ENCODE measurements around the gene ETFA. TPM values are rescaled to one million over a fixed set of nuclear protein-coding genes. Genes with fewer than 3 reads are reported as not detected.

ETFA gene
- total RNA-seq, 1 experiment from 2014 or later = 72.8 TPM

DNA sequence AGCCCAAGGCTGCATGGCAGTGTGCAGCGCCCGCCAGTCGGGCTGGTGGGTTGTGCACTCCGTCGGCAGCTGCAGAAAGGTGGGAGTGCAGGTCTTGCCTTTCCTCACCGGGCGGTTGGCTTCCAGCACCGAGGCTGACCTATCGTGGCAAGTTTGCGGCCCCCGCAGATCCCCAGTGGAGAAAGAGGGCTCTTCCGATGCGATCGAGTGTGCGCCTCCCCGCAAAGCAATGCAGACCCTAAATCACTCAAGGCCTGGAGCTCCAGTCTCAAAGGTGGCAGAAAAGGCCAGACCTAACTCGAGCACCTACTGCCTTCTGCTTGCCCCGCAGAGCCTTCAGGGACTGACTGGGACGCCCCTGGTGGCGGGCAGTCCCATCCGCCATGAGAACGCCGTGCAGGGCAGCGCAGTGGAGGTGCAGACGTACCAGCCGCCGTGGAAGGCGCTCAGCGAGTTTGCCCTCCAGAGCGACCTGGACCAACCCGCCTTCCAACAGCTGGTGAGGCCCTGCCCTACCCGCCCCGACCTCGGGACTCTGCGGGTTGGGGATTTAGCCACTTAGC, 29.6 kb upstream of the ETFA start:
- no peak for DNase-seq (ENCODE audit: low read depth)

DNA sequence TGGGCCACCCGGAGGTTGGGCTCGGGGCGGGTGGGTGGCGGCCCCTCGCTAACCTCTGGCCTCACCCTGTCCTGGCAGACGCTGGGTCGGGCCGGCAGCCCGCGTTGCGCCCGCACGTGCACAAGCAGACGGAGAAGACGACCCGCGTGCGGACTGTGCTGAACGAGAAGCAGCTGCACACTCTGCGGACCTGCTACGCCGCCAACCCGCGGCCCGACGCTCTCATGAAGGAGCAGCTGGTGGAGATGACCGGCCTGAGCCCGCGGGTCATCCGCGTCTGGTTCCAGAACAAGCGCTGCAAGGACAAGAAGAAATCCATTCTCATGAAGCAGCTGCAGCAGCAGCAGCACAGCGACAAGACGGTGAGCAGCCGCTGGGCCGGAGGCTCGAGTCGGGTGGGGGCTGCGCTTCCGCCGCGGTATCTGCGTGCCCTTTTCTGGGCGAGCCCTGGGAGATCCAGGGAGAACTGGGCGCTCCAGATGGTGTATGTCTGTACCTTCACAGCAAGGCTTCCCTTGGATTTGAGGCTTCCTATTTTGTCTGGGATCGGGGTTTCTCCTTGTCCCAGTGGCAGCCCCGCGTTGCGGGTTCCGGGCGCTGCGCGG, 29.0 kb upstream of the ETFA start:
- no peak for DNase-seq (ENCODE audit: low read depth)

DNA sequence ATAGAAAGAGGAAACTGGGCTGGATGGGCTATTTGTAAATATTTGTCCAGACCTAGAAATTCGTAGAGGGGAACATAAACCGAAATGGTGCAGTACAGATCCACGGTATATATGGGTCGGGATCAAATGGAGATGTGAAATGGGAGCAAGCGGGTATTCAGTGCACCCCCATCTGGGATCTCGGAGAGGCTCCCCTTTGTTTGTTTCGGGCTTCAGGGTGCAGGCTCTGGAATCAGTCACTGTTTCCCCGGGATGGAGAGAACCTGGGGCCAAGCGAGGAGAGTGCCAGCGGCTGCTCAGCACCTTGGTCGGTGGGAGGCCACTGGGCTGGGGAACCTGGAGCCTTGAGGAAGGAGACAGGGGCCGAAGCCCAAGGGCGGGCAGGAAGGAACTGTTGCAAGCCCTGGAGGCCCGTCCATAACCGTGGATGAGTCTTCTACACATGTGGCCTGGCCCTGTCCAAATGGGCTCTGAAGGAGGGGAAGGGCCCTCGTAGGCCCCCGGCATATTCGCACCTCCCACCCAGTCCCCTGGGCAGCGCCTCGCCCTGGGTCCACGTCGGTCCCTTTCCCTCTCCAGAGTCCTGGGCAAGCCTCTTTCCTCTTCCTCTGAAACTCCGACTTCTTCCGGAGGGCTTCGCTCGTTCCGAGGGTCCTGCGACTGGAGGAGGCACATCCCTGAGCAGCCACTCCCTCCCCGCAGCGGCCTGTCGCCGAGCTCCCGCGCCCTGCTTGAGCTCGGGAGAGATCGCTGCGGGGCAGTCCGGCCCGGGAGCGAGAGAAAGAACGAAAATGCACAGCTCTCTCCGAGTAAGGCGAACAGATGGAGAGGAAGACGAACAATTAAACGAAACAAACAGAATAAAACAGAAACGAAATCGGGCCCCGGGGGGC, 28.3 kb upstream of the ETFA start:
- no peak for DNase-seq (ENCODE audit: low read depth)

DNA sequence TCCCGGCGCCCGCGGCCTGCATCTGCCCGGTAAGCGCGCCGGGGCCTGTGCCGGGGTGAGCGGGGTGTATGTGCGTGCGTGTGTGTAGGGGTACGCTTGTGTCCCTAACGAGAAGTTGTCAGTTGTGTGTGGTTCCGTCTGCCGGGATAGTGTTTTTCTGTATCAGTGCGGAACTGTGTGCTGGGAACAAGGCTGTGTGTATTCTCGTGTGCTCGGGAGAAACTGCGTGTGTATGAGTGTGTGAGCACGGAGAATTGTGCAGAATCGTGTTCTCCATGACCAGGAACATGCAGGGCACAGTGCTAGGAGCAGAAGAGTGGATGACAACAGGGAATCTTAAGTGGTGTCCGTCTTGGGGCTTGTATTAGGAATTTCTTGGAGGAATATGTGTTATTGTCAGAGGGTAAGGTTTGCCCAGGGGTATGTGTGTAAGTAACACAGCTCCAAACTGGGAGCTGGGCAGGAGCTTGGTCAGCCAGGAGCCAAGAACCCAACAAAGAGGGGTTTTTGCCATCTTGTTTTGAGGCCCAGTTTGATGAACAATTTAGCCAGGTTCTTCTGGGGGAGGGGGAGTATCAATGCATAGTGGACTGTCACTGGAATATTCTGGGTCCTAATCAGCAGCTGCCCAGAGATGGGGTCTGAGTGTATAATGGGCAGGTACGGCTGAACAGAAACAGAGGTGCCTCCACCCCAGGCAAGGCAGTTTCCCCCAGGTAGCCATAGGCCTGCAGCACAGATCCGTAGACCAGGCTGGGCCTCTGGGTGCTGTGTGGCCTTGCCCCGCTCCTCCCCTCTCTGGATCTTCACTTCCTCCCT, 27.4 kb upstream of the ETFA start:
- no peak for DNase-seq (ENCODE audit: low read depth)

DNA sequence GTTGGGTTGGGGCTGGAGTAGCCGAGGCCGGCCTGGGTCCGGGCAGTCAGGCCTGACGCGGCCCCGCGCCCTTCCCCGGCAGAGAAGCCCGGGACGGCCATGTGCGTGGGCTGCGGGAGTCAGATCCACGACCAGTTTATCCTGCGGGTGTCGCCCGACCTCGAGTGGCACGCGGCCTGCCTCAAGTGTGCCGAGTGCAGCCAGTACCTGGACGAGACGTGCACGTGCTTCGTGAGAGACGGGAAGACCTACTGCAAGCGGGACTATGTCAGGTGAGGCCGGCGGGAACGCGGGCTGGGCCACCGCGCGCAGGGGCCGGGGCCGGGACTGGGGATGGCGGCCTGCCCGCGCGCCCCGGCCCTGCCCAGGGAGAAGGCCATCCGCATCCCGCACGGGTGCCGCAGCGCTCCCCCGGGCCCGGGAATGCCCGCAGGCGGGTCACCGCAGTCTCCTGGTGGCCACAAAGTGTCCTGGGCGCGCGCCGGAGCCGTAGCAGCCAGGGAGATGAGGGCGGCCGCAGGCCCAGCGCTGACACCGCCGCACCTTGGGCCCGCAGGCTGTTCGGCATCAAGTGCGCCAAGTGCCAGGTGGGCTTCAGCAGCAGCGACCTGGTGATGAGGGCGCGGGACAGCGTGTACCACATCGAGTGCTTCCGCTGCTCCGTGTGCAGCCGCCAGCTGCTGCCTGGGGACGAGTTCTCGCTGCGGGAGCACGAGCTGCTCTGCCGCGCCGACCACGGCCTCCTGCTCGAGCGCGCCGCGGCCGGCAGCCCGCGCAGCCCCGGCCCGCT, 26.6 kb upstream of the ETFA start:
- DNase-seq (ENCODE audit: low read depth) = no peak

DNA sequence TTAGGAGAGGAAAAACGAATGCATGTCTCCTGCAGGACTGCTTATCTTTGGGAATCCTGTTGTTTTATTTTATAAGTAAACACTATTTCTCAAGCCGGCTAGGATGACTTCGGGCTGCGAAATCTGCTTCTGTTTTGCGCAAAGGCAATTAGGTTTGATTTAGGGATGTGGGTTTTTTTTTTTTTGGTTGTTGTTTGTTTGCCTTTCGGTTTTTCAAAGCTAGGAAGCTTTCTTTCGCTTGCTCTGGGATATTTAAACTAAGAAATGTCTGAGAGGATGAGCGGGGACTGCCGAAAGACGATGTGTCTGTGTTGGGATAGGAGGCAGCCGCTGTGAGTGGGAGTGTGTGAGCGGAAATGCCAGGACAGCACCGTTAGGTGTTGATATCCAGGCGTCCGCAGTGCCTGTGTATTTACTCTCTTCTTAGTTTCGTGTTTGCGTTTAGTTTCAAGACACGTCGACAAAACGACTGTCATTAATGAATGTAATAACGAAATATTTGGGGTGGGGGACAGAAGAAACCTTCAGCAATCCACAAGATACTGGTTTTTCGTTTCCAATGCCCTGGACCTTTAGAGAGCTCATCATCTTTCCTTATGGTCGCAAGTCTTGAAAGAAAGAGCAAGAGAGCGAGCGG, 25.9 kb upstream of the ETFA start:
- peak; percentile 52 for DNase-seq (ENCODE audit: low read depth)

DNA sequence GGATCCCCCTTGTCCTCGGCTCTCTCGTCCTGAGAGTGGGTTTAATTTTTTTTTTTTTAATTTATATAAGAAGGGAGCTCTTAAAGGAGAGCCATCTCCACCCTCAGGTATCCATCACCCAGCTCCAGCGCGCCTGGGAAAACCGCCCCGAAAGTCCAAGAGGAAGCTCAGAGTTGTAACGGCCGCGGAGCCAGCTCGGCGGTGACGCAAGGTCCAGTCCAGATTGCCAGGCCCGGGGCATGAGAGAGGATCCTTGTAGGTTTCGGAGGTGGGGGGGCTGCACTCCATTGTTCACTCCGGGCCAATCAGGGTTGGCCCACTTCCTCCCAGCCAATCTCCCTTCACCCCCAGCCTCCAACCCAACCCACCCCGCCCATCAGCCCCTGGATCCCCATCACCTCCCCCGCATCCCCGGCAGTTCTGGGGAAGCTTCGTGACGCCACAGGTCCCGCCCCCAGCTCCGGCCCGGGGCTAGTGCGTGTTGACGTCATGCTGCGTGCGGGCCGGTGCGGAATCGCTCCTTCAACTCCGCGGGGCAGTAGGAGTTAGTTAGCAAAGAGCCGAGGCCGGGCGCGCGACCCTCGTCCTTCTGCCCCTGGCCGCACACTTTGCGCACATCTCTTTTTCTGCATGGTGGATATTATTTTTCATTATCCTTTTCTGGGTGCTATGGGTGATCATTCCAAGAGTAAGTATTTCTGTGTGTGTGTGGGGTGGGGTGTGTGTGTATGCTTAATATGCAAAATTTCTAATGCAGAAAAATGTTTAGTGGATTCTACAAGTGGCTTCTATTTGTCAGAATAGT, 25.2 kb upstream of the ETFA start, which contains the start of gene ISL2:
ISL2 (plus strand) TSS at position 520 of the 805 bp plus-strand sequence; CDS start at position 631, 111 bp downstream.
- peak; percentile 97 for DNase-seq (ENCODE audit: low read depth)

DNA sequence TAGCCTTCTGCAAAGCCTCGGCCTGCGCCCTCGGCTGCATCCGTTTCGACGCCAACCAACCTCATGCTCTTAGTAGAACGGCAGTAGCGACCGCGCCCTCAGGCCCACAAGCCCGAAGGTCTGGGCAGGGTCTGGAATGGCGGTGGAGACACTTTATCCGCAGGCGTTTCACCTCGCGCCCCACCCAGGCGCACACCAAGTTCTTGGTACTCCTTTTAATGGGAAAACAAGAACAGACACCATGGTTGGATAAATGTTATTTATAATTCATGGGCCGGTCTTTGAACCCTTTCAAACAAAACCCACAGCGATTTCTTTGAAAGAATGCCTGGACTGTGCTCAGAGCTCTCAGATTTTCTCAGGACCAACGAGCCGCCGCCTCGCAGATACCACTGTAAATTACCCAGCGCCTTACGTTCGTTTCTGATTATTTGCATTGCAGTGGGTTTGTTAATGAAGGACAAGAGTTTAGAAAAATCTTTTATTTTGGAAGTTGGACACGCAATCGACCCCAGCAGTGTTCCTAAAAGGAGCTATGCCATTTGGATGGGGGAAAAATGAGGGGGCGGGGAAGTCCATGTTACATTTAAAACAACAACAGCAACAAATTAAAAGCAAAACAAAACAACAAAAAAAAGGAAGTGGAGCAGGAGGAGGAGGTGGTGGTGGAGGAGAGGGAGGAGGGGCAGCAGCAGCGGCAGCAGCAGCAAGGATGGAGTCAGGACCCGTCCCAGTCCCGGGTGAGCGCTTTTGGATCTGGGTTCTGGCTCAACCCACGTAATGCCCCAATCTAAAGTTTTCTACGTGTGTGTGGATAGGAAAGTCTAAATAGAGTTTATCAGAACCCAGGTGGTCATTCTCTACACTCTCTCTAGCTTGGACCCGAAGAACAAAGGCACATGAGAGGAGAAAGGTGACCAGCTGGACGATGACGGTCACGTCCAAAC, 24.3 kb upstream of the ETFA start:
- DNase-seq (ENCODE audit: low read depth) = no peak

DNA sequence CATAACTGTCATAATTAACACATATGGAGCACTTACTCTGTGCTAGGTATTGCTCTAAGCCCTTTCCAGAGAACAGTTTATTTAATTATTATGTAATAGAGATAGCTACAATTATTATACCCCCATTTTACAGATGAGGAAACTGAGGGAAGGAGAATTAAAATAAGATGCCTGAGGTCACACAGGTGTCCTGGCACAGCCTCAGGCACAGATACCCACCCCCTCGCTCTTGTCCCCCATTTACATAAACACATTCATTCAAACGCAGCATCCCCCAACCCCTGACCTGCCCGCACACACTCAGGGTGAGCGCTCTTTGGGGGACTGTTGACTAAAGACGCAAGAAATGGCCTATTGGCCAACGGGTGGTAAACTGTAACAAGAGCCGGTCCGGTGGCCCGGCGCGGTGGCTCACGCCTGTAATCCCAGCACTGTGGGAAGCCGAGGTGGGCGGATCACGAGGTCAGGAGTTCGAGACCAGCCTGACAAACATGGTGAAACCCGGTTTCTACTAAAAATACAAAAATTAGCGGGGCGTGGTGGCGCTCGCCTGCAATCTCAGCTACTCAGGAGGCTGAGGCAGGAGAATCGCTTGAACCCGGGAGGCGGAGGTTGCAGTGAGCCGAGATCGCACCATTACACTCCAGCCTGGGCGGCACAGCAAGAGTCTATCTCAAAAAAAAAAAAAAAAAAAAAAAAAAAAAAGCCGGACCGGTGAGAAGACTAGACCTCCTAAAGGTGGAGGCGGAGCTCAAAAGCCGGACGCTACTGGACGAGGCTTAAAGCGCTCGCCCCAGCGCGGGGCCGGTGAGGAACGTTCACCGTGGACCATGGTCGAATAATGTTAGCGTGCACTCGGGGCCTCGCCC, 23.4 kb upstream of the ETFA start:
- DNase-seq (ENCODE audit: low read depth) = no peak

DNA sequence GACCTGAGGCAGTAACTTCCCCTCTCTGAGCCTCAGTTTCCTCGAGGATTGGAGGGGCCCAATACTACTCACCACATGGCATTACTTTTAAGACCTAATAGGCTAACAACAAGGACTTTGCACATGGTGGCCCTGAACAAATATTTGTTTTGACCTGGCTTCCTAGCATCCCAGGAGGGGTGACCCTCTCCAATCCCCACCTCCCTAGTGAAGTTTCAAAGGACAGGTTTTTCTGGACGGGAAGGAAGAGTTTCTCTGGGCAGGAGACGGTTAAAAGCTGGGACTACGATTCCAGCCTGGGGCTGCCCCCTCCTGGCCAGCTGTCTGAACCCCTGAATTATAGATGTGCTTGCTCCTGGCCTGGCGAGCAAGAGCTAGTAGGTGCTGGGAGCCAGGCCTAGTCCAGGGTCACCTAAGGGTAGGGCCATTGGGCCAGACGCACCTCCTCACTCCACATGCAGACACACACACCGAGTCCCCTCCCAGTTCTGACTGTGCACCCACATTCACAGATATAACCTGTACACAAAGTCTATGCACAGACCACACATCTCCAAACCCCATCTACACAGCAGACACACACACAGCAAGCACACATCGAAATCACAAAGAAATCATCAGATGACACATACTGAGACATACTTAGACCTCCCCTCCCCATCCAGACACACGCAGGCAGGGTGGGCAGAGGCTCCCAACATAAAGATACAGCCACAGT, 22.6 kb upstream of the ETFA start:
- no peak for DNase-seq (ENCODE audit: low read depth)

DNA sequence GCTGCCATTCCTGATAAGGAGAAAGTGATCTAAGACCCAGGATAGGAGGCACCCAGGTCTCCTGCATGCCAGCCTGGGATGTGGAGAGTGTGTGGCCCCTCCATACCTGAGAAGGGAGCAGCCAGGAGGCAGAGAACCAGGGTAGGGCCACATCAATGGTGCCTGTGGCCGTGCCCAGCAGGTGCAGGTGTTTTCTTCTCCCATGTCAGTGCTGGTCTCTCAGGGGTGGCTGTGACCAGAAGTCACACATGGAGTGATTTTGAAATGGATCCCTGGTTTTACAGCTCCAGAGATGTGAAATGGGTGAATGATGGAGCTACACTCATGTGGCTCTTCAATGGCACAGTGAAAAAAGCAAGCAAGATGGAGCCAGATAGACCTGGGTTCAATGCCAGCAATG, 22.0 kb upstream of the ETFA start:
- DNase-seq (ENCODE audit: low read depth) = no peak

DNA sequence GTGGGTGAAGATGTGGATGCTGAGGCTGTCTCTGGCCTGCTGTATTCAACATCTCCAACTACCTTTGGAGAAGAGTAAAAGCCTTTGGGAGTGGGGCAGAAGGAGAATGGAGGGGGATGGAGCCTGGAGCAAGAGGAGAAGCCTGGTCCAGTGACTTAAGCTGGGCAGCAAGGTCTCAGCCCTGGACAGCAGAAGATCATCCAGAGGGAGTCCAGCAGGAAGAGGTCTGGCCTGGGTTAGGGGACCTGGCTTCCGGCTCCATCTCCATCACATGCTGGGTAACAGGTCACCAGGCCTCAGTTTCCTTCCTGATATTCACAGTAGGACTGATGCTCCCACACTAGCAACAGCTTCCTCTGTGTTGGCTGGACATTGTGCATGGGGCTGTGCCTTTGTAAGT, 21.5 kb upstream of the ETFA start:
- no peak for DNase-seq (ENCODE audit: low read depth)

DNA sequence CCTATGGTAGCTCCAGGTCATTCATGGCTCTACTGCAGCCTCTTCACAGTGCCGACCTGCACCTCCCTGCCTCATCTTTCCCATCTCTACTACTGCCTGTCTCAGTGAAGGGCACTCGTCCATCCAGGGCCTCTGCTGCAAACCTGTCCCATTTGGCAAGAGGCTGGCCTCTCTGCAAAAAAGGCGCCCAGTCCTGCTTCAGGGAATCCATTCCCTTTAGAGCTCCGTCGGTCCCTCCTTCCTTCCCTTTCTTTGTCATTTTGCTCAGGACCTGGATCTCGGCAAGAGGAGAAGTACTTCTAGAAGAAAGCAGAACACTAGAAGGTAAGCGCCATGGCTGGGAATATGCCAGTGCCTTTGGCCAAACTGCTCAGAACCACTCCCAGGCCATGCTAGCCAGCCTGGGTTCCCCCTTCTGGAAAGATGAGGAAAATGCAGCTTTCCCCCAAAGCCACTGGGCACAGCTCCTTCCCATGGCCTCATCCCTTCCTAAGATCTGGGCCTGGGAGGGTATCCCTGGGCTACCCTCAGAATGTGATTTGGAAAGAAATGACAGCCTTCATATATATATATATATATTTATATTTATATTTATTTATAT, 18.9 kb upstream of the ETFA start:
- DNase-seq (ENCODE audit: low read depth) = peak; percentile 65

DNA sequence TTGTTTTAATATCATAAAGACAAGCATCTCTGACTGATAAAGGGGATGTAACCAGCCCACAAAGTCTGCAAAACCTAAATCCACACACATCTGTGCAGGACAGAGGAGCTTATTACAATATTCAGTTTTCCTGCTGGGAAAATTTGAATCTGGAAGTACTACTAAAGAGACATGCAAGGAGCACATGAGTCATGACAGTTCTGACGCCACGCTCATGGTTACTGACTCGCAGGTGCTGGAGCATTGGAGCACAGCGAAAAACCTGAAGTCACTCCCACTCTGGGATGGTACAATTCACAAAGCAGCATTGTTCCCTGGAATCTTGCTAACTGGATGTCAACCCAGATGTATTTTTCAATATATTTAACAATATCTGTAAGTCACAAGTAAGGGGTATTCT, 17.7 kb upstream of the ETFA start:
- DNase-seq (ENCODE audit: low read depth) = peak; percentile 50

DNA sequence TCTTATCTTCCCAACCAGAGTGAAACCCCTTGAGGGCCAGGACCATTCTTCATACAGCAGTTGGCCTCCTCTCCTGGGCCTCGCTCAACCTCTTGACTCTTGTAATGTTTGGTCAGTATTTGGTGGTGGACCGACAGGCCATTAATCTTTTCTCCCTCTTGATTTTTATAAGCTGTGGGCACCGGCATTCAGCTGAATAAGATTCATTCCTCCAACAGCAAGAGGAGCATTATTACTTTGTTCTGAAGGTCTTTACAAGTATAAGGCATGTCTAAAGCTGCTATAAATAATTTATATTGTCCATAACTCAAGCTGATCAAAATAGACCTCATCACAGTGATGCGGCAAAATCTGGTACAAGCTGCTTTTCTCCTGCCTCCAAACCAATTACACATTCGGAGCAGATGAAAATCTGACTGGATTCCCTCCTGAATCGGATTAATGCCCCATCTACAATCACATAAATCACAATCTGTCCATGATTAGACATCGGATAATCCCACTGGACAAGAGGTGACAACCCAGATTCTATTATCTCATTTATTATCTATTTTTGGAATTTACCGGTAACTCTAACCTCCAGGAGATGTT, 16.9 kb upstream of the ETFA start:
- no peak for DNase-seq (ENCODE audit: low read depth)
